ENCODE measurements around the gene TTC28. TPM values are rescaled to one million over a fixed set of nuclear protein-coding genes. Genes with fewer than 3 reads are reported as not detected.

TTC28 gene
- total and polyA plus RNA-seq, 10 of the 15 experiments (the other 5 are each of a cell fraction or from before 2014, with no cell fraction given): 0.15 to 8.4 (median 1.4) TPM

GRCh38 chr22:28408709-28409108 is 270.9 kb downstream of the TTC28 start:
- no peaks in the 10 kb centered on the region for H3K36me3 ChIP-seq (ENCODE audit: control insufficient read depth in 2 of 2, insufficient read depth in 2 of 2, low read length in 1 of 2)
- H3K9me3 ChIP-seq (replicated peaks; ENCODE audit: control insufficient read depth, insufficient read depth, low read length): no peaks in the 10 kb centered on the region
- no peak overlapping the region for H2AFZ ChIP-seq (ENCODE audit: control insufficient read depth, low read depth, low read length)
- ChIA-PET SMC1A (ENCODE audit: uncharacterized antibody, unreplicated experiment) (no interaction called here), RAD21 (ENCODE audit: unreplicated experiment) (no interaction called here), POLR2A (interaction anchor here (0.5 kb wide), 1 partner anchor 328 kb away, joined by 3 read pairs; no protein-coding TSS in a partner anchor), CTCF (no interaction called here)
- no peak for DNase-seq (ENCODE audit: low read depth, low spot score)
- H3K27ac ChIP-seq (ENCODE audit: control insufficient read depth, insufficient read depth): no peak overlapping the region
- no peak for ATAC-seq
- in situ Hi-C loops (cut with MboI) (no loop called here), intact Hi-C loops (cut with micrococcal nuclease; ENCODE audit: unreplicated experiment) (no loop called here)
- H3K4me3 ChIP-seq: no peak overlapping the region
- TF ChIP-seq SMC3 (IDR thresholded peaks at IDR 0.05; ENCODE audit: borderline replicate concordance, low read length) (no peak), BCLAF1 (IDR thresholded peaks at IDR 0.05) (no peak), USF2 (IDR thresholded peaks at IDR 0.05; ENCODE audit: borderline replicate concordance, low read depth, low read length) (no peak), SUPT20H (IDR thresholded peaks at IDR 0.05; ENCODE audit: borderline replicate concordance, control insufficient read depth, low read depth, low read length) (no peak)
- H3K27me3 ChIP-seq (replicated peaks in 1 of 2; ENCODE audit: control insufficient read depth in 2 of 2, insufficient read depth in 2 of 2, low read length in 1 of 2): no peaks in the 10 kb centered on the region
- FAIRE-seq: peak; percentile 64
- H4K20me1 ChIP-seq (ENCODE audit: control insufficient read depth, insufficient read depth): no peaks in the 10 kb centered on the region
- no peak overlapping the region for H3K4me2 ChIP-seq (ENCODE audit: control insufficient read depth, insufficient read depth)
- BruUV-seq (replicated peaks): no TSS peak
- H3K4me1 ChIP-seq (ENCODE audit: control insufficient read depth, insufficient read depth, low read length): no peaks in the 10 kb centered on the region
- no peak overlapping the region for H3K9ac ChIP-seq (ENCODE audit: control insufficient read depth, insufficient read depth, low read length)
- 0% methylated on average over 2 of the region's 2 CpGs for WGBS (ENCODE audit: insufficient coverage, insufficient replicate concordance, low lambda C conversion rate, missing lambda C conversion rate)
- no peaks in the 10 kb centered on the region for H3K79me2 ChIP-seq (ENCODE audit: control insufficient read depth, insufficient read depth, low read length)

All from GM12878 (cell line).